Measurements from ENCODE around the gene NGDN. TPM values are rescaled to one million over a fixed set of nuclear protein-coding genes. Genes with fewer than 3 reads are reported as not detected.

NGDN gene
- total and polyA plus RNA-seq, 2 of the 4 experiments (the other 2 are of a cell fraction), result 48.1 to 49.8 TPM

GRCh38 chr14:23469127-23469905 is at the start of gene NGDN (continued):
- TF ChIP-seq CTCF (conservative IDR thresholded peaks at IDR 0.05; ENCODE audit: low read depth, low read length) (peak; percentile 83), BHLHE40 (IDR thresholded peaks at IDR 0.05; ENCODE audit: low read depth, low read length) (no peak), RAD21 (IDR thresholded peaks at IDR 0.05; ENCODE audit: low read length) (peak; percentile 51), RFX5 (IDR thresholded peaks at IDR 0.05; ENCODE audit: low read depth, low read length) (peak; percentile 74; the same call in 1 of the 2 replicates), CHD1 (IDR thresholded peaks at IDR 0.05; ENCODE audit: low read depth, low read length) (no peak)

Data from IMR-90 (cell line).